SJCRH30 (cell line): ENCODE results near the gene EFR3B. TPM values are rescaled to one million over a fixed set of nuclear protein-coding genes. Genes with fewer than 3 reads are reported as not detected.
"Not testable (repeated sequence)": the region's sequence is repeated elsewhere in the genome, so short reads cannot be mapped to it uniquely, and the experiment has no call there.

Source experiments
- DNase-seq, 2 experiments: peaks; one replicate each; pipeline ENCODE4 v3.0.0-alpha.2; 2015 to 2020
- H3K27ac ChIP-seq: fragments of 250-450 bp; sonication (Bioruptor Pico); 2 replicates; pipeline ENCODE4 v1.5.1; 2020; ENCODE audit warnings: mild to moderate bottlenecking, moderate library complexity
- H3K27me3 ChIP-seq: fragments of 250-450 bp; sonication (Bioruptor Pico); 2 replicates; pipeline ENCODE4 v1.5.1; 2020; ENCODE audit warnings: mild to moderate bottlenecking, moderate library complexity
- H3K36me3 ChIP-seq: fragments of 250-450 bp; sonication (Bioruptor Pico); 2 replicates; pipeline ENCODE4 v1.5.1; 2020; ENCODE audit warnings: mild to moderate bottlenecking, moderate library complexity
- H3K4me1 ChIP-seq: fragments of 250-450 bp; sonication (Bioruptor Pico); 2 replicates; pipeline ENCODE4 v1.5.1; 2020; ENCODE audit warnings: mild to moderate bottlenecking, moderate library complexity
- H3K4me3 ChIP-seq: fragments of 250-450 bp; sonication (Bioruptor Pico); 2 replicates; pipeline ENCODE4 v1.5.1; 2020; ENCODE audit warnings: mild to moderate bottlenecking, moderate library complexity
- H3K9me3 ChIP-seq: fragments of 250-450 bp; sonication (Bioruptor Pico); replicated peaks from 2 replicates; pipeline ENCODE4 v1.5.1; 2020; ENCODE audit warnings: mild to moderate bottlenecking, moderate library complexity
- total RNA-seq: library from RNA; depleted of rRNA; stranded (reverse); fragments of >200 nt; shearing (Covaris generic); gene quantifications from 2 replicates; pipeline ENCODE4 v1.2.3, GENCODE V29; 2014

Gene EFR3B
- total RNA-seq, 1 experiment from 2014 or later, result 4.2 TPM

DNA sequence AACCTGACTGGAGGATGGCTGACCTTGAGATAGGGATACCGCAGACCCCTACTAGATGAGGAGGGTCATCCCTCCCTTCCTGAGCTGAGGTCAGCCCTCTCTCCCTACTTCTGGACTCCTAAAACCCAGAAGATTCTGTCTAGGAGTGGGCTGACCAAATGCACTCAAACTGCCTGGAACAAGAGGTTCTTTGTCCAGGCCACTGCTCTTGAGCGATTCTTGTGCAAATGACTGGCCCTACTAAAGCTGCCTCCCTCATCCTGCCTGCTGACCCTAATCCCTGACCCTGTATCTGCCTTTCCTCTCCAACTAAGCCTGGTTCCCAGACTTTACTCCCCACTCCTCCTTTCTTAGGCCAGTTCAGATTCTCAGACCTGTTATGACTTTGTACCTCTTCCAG, 56.2 kb downstream of the EFR3B start:
- H3K36me3 ChIP-seq, result no peaks in the 10 kb centered on the region
- no peak overlapping the region for H3K27ac ChIP-seq
- no peak for DNase-seq

GRCh38 chr2:25098670-25099486, 57.0 kb downstream of the EFR3B start:
- Histone ChIP-seq H3K27ac (no peak overlapping the region), H3K4me3 (no peak overlapping the region), H3K4me1 (peaks cover 6% of the 10 kb centered on the region), H3K36me3 (no peaks in the 10 kb centered on the region), H3K9me3 (no peaks in the 10 kb centered on the region; the same call in 1 of the 2 replicates), H3K27me3 (no peaks in the 10 kb centered on the region)
- DNase-seq, result peak; percentile 31 to 53

More for the DNA sequence above, 56.2 kb downstream of the EFR3B start:
- H3K9me3 ChIP-seq, result no peaks in the 10 kb centered on the region; the same call in 1 of the 2 replicates
- H3K4me1 ChIP-seq, result peaks cover 6% of the 10 kb centered on the region
- no peaks in the 10 kb centered on the region for H3K27me3 ChIP-seq
- H3K4me3 ChIP-seq, result no peak overlapping the region

GRCh38 chr2:25102352-25102751, 60.5 kb downstream of the EFR3B start:
- H3K4me3 ChIP-seq, H3K36me3 ChIP-seq, H3K9me3 ChIP-seq, DNase-seq, H3K27me3 ChIP-seq, H3K27ac ChIP-seq: not testable (repeated sequence)
- peaks cover 13% of the 10 kb centered on the region for H3K4me1 ChIP-seq

GRCh38 chr2:25103287-25103871, 61.5 kb downstream of the EFR3B start:
- H3K36me3 ChIP-seq, result no peaks in the 10 kb centered on the region
- no peaks in the 10 kb centered on the region; the same call in 1 of the 2 replicates for H3K9me3 ChIP-seq
- no peak overlapping the region for H3K4me3 ChIP-seq
- H3K27ac ChIP-seq, result no peak overlapping the region
- H3K27me3 ChIP-seq, result no peaks in the 10 kb centered on the region
- no peak for DNase-seq
- peaks cover 10% of the 10 kb centered on the region for H3K4me1 ChIP-seq

GRCh38 chr2:25104736-25105135, 62.9 kb downstream of the EFR3B start:
- no peak overlapping the region for H3K27ac ChIP-seq
- H3K4me1 ChIP-seq, result peaks cover 7% of the 10 kb centered on the region; the same call in 1 of the 2 replicates
- no peaks in the 10 kb centered on the region for H3K36me3 ChIP-seq
- DNase-seq, result no peak
- no peaks in the 10 kb centered on the region for H3K9me3 ChIP-seq
- H3K27me3 ChIP-seq, result no peaks in the 10 kb centered on the region
- no peak overlapping the region for H3K4me3 ChIP-seq

GRCh38 chr2:25105336-25106085, 63.6 kb downstream of the EFR3B start:
- DNase-seq, result peak; percentile 25 to 45

GRCh38 chr2:25109822-25110221, 67.9 kb downstream of the EFR3B start:
- no peaks in the 10 kb centered on the region for H3K36me3 ChIP-seq
- peaks cover 7% of the 10 kb centered on the region; the same call in 1 of the 2 replicates for H3K4me1 ChIP-seq
- H3K4me3 ChIP-seq, result no peak overlapping the region
- no peak for DNase-seq
- no peaks in the 10 kb centered on the region for H3K27me3 ChIP-seq
- H3K27ac ChIP-seq, result no peak overlapping the region
- no peaks in the 10 kb centered on the region for H3K9me3 ChIP-seq

More at GRCh38 chr2:25105336-25106085, 63.6 kb downstream of the EFR3B start:
- Histone ChIP-seq H3K9me3 (no peaks in the 10 kb centered on the region), H3K27me3 (no peaks in the 10 kb centered on the region), H3K27ac (no peak overlapping the region), H3K4me3 (no peak overlapping the region), H3K36me3 (no peaks in the 10 kb centered on the region), H3K4me1 (peaks cover 7% of the 10 kb centered on the region; the same call in 1 of the 2 replicates)

DNA sequence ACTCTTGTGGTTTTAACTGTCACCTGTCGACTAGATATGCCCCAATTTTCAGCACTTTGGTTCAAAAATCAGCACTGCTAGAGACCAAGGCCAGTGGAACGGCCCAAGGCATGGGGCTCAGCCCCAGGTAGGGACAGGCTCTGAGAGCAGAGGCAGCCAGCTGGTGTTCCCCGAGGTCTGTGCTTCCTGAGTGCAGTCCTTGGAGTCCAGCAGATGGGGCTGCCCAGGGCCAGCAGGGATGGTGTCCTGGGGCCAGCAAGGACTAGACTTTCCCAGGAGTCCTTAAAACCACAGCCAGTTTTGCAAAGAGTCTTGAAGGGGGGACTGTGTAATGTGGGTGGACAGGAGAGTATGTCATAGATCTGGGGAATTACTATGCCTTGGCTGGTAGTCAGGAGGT, 70.2 kb downstream of the EFR3B start:
- no peak for DNase-seq
- H3K4me1 ChIP-seq, result no peaks in the 10 kb centered on the region
- no peaks in the 10 kb centered on the region for H3K27me3 ChIP-seq
- no peak overlapping the region for H3K4me3 ChIP-seq
- H3K9me3 ChIP-seq, result peaks cover 6% of the 10 kb centered on the region; the same call in 1 of the 2 replicates
- no peak overlapping the region for H3K27ac ChIP-seq
- H3K36me3 ChIP-seq, result no peaks in the 10 kb centered on the region

DNA sequence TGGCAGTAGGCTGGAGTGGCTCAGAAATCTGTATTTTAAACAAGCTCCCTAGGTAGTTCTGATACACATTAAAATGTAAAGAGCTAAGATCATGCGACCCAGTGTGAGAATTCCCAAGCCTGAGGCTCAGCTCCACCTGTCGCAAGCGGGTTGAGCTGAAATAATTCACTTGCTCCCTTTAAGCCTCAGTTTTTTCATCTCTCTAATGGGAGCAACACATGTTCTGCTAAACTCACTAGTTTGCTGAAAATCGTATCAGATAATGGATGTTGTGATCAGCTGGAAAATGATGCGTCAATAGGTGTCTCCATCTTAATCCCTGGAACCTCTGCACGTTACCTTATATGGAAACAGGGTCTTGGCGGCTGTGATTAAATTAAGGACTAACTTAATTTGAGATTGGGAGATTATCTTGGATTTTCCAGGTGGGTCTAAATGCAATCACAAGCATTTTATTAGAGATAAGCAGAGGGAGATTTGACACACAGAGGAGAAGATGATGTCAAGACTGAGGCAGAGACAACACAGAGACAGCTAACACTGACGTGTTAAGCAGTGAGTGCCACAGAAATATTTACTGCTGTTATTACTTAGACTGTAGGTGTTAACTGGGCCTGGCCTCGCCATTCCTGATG, 73.5 kb downstream of the EFR3B start:
- no peak for DNase-seq
- Histone ChIP-seq H3K27ac (no peak overlapping the region), H3K27me3 (no peaks in the 10 kb centered on the region), H3K9me3 (peaks cover 6% of the 10 kb centered on the region; the same call in 1 of the 2 replicates), H3K4me3 (no peak overlapping the region), H3K4me1 (no peaks in the 10 kb centered on the region), H3K36me3 (no peaks in the 10 kb centered on the region)

DNA sequence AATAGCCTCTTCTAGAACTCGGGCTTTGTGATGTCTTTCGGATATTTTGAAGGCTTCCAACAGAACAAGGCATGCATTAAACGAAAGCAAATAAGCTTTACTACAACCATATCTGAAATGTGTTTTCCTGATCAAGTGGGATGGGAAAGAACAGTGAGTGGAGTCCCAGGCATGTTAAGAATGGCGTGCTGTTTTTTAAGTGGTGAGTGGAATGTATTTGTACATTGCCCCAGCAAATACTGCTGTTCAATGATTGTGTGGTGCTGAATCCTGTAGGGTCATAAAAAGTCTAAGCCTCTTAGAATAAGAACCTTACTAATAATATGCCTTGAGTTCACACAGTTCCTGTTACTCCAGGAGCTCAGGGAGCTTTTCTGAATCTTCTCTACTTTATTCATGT, 74.0 kb downstream of the EFR3B start:
- Histone ChIP-seq H3K4me1 (no peaks in the 10 kb centered on the region), H3K27me3 (no peaks in the 10 kb centered on the region), H3K9me3 (peaks cover 6% of the 10 kb centered on the region; the same call in 1 of the 2 replicates), H3K27ac (no peak overlapping the region), H3K4me3 (no peak overlapping the region), H3K36me3 (no peaks in the 10 kb centered on the region)
- DNase-seq, result no peak

- Histone ChIP-seq H3K9me3 (peaks cover 6% of the 10 kb centered on the region; the same call in 1 of the 2 replicates), H3K4me3 (no peak overlapping the region), H3K27ac (no peak overlapping the region), H3K4me1 (no peaks in the 10 kb centered on the region), H3K36me3 (no peaks in the 10 kb centered on the region), H3K27me3 (no peaks in the 10 kb centered on the region)
- DNase-seq, result no peak
Observed at GRCh38 chr2:25116956-25117355, 75.1 kb downstream of the EFR3B start.

DNA sequence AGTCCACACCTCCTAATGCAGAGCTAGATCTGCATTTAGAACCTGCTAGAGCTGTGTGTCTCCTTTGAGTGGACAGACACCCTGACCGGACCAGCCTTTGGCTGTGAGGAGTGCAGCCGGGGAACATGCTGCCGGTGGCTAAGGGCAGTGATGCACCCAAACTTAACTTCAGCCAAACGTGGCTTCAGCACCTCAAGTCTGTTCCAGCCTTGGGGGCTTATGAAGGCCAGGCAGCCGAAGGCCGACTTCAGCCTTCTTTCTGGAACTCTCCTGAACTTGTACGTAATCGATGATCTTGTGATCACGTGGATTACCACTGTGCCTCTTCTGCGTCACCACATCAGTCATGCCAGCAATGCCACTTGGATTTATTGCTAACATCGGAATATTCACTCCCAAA, 77.4 kb downstream of the EFR3B start:
- no peak overlapping the region for H3K27ac ChIP-seq
- no peak for DNase-seq
- H3K36me3 ChIP-seq, result no peaks in the 10 kb centered on the region
- no peaks in the 10 kb centered on the region for H3K27me3 ChIP-seq
- H3K4me3 ChIP-seq, result no peak overlapping the region
- no peaks in the 10 kb centered on the region for H3K4me1 ChIP-seq
- H3K9me3 ChIP-seq, result peaks cover 6% of the 10 kb centered on the region; the same call in 1 of the 2 replicates

DNA sequence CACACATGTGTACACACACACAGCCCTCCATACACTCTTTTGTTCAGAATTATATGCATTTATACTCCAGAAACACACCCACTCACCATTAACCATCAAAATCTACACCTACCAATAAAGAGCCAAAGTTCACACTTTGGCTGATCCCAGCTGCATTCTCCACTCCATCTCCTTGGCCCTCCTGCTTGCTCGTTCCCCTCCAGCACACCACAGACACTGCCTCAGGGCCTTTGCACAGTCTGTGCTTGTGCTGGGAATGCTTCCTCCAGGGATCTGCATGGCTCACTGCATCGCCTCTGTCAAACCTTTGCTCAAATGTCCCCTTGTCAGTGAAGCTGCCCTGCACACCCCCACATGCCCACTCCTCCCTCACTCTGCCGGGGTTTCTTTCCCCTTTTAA, 80.5 kb downstream of the EFR3B start:
- Histone ChIP-seq H3K4me1 (no peaks in the 10 kb centered on the region), H3K4me3 (no peak overlapping the region), H3K27ac (no peak overlapping the region), H3K27me3 (no peaks in the 10 kb centered on the region), H3K36me3 (no peaks in the 10 kb centered on the region), H3K9me3 (no peaks in the 10 kb centered on the region)
- DNase-seq, result no peak

GRCh38 chr2:25123682-25124081, 81.8 kb downstream of the EFR3B start:
- Histone ChIP-seq H3K27ac (no peak overlapping the region), H3K9me3 (no peaks in the 10 kb centered on the region)
- no peak for DNase-seq

More at GRCh38 chr2:25123682-25124081, 81.8 kb downstream of the EFR3B start:
- Histone ChIP-seq H3K36me3 (no peaks in the 10 kb centered on the region), H3K4me1 (no peaks in the 10 kb centered on the region), H3K4me3 (no peak overlapping the region), H3K27me3 (no peaks in the 10 kb centered on the region)
